HEK293 (cell line): Measurements from ENCODE around the gene CSNK1A1.
"Not testable (repeated sequence)": the region's sequence is repeated elsewhere in the genome, so short reads cannot be mapped to it uniquely, and the experiment has no call there.

Experiments used
- CTCF ChIA-PET: fragments of 350-600 bp; formaldehyde crosslinking; extraction: SDS; loops from one replicate; lab custom pipeline; 2021; ENCODE audit warnings: antibody characterized with exemption; lab: Yijun Ruan, JAX
- POLR2A ChIA-PET: fragments of 300-600 bp; formaldehyde crosslinking; extraction: SDS; loops from one replicate; lab custom pipeline; 2020; ENCODE audit warnings: antibody characterized with exemption, inconsistent platforms; lab: Yijun Ruan, JAX
- H3K27ac ChIP-seq: fragments of 200-500 bp; sonication (Bioruptor generic); 2 replicates; pipeline ENCODE4 v1.5.1; 2014; ENCODE audit warnings: low read depth, low read length, control low read depth, inconsistent platforms; ENCODE audit errors: extremely low read depth
- H3K36me3 ChIP-seq, 2 experiments: fragments of 200-500 bp in 1 of 2; sonication (Bioruptor generic) in 1 of 2; 1 replicate in 1 of 2; 2 replicates in 1 of 2; pipeline ENCODE4 v1.5.1; 2014 to 2017; ENCODE audit warnings: inconsistent platforms in 2 of 2, low read length in 2 of 2; ENCODE audit not compliant: control insufficient read depth in 2 of 2, insufficient read depth in 1 of 2
- H3K4me1 ChIP-seq: fragments of 200-500 bp; sonication (Bioruptor generic); 2 replicates; pipeline ENCODE4 v1.5.1; 2014; ENCODE audit warnings: mild to moderate bottlenecking, low read length, inconsistent platforms; ENCODE audit not compliant: control insufficient read depth, insufficient read depth
- H3K4me3 ChIP-seq: 2 replicates; pipeline ENCODE4 v1.5.1; 2011; ENCODE audit warnings: low read depth, mild to moderate bottlenecking, control low read depth, low read length, moderate library complexity
- H3K9me3 ChIP-seq: fragments of 200-500 bp; sonication (Bioruptor generic); 2 replicates; pipeline ENCODE4 v1.5.1; 2014; ENCODE audit warnings: low read depth, low read length, inconsistent platforms; ENCODE audit not compliant: control insufficient read depth, insufficient read depth
- PRDM1 ChIP-seq: fragments of 450-650 bp; formaldehyde crosslinking; IDR thresholded peaks from 2 replicates; pipeline ENCODE4; 2016; ENCODE audit warnings: missing biosample characterization, missing genetic modification characterization
- REPIN1 ChIP-seq: fragments of 450-650 bp; formaldehyde crosslinking; IDR thresholded peaks from 2 replicates; pipeline ENCODE4 v1.5.1; 2017; ENCODE audit warnings: missing biosample characterization, missing genetic modification characterization, low read depth
- ZNF133 ChIP-seq: fragments of 450-650 bp; formaldehyde crosslinking; IDR thresholded peaks from 2 replicates; pipeline ENCODE4 v1.5.1; 2016; ENCODE audit warnings: missing biosample characterization, missing genetic modification characterization
- ZNF560 ChIP-seq: fragments of 450-650 bp; formaldehyde crosslinking; IDR thresholded peaks from 2 replicates; pipeline ENCODE4 v1.5.1; 2017; ENCODE audit warnings: missing biosample characterization, missing genetic modification characterization, borderline replicate concordance
- ZNF654 ChIP-seq: fragments of 450-650 bp; formaldehyde crosslinking; IDR thresholded peaks from 2 replicates; pipeline ENCODE4 v1.5.1; 2016; ENCODE audit warnings: low read depth, missing biosample characterization, missing genetic modification characterization
- TF ChIP-seq, protein P1 (sequence below): fragments of 450-650 bp; formaldehyde crosslinking; IDR thresholded peaks from 2 replicates; pipeline ENCODE4 v1.5.1; 2016; ENCODE audit warnings: missing biosample characterization, missing genetic modification characterization
- TF ChIP-seq, protein P2 (sequence below): fragments of 450-650 bp; formaldehyde crosslinking; IDR thresholded peaks from 2 replicates; pipeline ENCODE4 v1.5.1; 2016; ENCODE audit warnings: missing biosample characterization, missing genetic modification characterization
- TF ChIP-seq, protein P3 (sequence below): fragments of 450-650 bp; formaldehyde crosslinking; IDR thresholded peaks from 2 replicates; pipeline ENCODE4 v1.5.1; 2017; ENCODE audit warnings: missing biosample characterization, missing genetic modification characterization
- TF ChIP-seq, protein P4 (sequence below): fragments of 450-650 bp; formaldehyde crosslinking; IDR thresholded peaks from 2 replicates; pipeline ENCODE4 v1.5.1; 2016; ENCODE audit warnings: missing biosample characterization, missing genetic modification characterization, low read depth

The CSNK1A1 gene

DNA sequence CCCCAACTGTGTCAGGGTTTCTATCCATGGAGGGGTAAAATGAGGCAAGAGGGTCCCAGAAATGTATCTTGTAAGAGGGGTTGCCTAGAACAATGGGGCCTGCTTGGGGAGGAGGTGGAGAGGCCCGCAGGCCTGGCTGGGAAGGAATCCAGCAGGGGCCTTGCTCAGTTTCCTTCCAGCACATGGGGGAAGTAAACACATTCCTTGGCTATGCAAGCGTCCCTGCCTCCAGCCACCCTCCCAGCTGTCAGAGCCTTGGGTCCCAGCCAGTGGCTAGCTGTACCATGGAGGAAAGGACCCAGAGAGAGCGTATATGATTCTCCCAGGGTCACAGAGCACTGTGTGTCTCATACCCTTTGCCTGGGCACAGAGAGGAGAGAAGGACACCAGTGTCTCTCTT, 101.0 kb downstream of the CSNK1A1 start (continued):
- TF ChIP-seq, protein P1, sequence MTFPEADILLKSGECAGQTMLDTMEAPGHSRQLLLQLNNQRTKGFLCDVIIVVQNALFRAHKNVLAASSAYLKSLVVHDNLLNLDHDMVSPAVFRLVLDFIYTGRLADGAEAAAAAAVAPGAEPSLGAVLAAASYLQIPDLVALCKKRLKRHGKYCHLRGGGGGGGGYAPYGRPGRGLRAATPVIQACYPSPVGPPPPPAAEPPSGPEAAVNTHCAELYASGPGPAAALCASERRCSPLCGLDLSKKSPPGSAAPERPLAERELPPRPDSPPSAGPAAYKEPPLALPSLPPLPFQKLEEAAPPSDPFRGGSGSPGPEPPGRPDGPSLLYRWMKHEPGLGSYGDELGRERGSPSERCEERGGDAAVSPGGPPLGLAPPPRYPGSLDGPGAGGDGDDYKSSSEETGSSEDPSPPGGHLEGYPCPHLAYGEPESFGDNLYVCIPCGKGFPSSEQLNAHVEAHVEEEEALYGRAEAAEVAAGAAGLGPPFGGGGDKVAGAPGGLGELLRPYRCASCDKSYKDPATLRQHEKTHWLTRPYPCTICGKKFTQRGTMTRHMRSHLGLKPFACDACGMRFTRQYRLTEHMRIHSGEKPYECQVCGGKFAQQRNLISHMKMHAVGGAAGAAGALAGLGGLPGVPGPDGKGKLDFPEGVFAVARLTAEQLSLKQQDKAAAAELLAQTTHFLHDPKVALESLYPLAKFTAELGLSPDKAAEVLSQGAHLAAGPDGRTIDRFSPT (tag by site-specific recombination) = no peak

DNA sequence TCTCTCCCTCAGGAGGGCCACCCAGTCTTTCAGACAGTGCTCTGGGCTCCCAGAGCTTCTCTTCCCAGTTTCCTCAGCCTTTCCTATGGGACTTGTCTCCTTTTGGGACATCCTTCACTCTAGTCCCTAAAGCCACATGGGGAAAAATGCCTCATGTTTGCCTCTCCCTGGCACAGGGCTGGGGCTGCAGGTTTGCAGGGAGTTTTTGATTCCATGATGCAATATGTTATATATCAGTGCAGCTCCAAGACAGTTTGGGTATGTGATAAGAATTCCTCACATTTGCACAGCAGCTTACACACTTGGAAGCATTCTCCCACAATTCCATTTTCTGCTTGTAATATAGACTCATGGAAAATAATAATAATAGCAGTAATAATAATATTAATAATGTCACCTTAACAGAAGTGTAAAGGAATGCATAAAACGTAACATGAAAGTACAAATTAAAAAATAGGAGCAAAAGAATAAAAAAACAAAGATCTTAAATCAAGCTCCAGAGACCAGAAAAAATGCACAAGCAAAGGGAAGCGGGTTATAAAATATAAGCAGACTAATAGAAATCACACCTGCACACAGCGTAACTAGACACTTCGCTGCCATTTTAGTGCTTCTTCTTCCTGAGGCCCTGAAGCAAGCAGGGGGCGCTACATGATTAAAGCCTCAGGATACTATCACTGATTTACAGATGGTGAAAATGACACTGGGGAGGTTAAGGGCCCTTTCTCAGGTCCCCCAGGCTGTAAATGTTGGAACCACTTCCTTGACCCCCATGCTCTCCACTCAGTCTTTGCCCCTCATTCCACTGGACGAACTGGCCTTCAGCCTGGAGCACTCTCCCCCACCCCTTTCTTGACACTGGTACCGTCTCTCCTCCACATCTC, 102.2 kb downstream of the CSNK1A1 start:
- POLR2A ChIA-PET = interaction anchor here (0.6 kb wide), 1 partner anchor 114 kb away, joined by 7 read pairs; no protein-coding TSS in a partner anchor
- Histone ChIP-seq H3K27ac (no peak overlapping the region), H3K4me3 (no peak overlapping the region), H3K36me3 (no peaks in the 10 kb centered on the region), H3K4me1 (no peaks in the 10 kb centered on the region), H3K9me3 (no peaks in the 10 kb centered on the region)
- TF ChIP-seq ZNF654 (tag by site-specific recombination) = peak; percentile 44
- TF ChIP-seq REPIN1 = peak; percentile 88; the same call in 1 of the 2 replicates
- no peak for TF ChIP-seq ZNF560 (tag by site-specific recombination)
- TF ChIP-seq, protein P2, sequence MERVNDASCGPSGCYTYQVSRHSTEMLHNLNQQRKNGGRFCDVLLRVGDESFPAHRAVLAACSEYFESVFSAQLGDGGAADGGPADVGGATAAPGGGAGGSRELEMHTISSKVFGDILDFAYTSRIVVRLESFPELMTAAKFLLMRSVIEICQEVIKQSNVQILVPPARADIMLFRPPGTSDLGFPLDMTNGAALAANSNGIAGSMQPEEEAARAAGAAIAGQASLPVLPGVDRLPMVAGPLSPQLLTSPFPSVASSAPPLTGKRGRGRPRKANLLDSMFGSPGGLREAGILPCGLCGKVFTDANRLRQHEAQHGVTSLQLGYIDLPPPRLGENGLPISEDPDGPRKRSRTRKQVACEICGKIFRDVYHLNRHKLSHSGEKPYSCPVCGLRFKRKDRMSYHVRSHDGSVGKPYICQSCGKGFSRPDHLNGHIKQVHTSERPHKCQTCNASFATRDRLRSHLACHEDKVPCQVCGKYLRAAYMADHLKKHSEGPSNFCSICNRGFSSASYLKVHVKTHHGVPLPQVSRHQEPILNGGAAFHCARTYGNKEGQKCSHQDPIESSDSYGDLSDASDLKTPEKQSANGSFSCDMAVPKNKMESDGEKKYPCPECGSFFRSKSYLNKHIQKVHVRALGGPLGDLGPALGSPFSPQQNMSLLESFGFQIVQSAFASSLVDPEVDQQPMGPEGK (tag by site-specific recombination) = peak; percentile 43; the same call in 1 of the 2 replicates
- CTCF ChIA-PET = interaction anchor here (0.6 to 10.0 kb wide), 8 partner anchors 17 to 326 kb away, joined by 3 to 103 read pairs (median 4); no protein-coding TSS in a partner anchor

DNA sequence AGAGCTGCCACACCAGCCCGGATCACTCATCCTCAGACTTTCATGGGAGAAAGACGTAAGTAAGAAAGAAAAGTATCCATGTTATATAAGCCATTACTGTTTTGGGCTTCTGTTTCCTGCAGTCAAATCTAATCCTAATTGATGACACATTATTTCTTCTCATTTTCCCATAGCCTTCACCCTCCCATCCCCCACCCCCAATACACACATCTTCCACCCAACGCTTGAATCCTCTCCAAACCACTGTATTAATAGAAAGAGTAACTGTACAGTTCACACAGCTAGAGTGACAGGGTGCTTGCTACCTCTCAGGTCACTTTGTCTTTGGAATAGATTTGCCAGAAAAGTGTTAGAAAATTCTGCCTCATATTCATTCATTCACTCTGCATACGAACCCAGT, 102.8 kb downstream of the CSNK1A1 start:
- ChIA-PET POLR2A (interaction anchor here (0.6 kb wide), 1 partner anchor 115 kb away, joined by 7 read pairs; no protein-coding TSS in a partner anchor), CTCF (interaction anchor here (0.6 to 10.0 kb wide), 9 partner anchors 9 to 327 kb away, joined by 3 to 103 read pairs (median 4); no protein-coding TSS in a partner anchor)
- Histone ChIP-seq H3K36me3 (no peaks in the 10 kb centered on the region), H3K9me3 (no peaks in the 10 kb centered on the region), H3K4me1 (no peaks in the 10 kb centered on the region), H3K27ac (no peak overlapping the region), H3K4me3 (no peak overlapping the region)
- TF ChIP-seq ZNF133 (tag by site-specific recombination) = no peak
- TF ChIP-seq, protein P3, sequence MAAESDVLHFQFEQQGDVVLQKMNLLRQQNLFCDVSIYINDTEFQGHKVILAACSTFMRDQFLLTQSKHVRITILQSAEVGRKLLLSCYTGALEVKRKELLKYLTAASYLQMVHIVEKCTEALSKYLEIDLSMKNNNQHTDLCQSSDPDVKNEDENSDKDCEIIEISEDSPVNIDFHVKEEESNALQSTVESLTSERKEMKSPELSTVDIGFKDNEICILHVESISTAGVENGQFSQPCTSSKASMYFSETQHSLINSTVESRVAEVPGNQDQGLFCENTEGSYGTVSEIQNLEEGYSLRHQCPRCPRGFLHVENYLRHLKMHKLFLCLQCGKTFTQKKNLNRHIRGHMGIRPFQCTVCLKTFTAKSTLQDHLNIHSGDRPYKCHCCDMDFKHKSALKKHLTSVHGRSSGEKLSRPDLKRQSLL (tag by site-specific recombination) = no peak

DNA sequence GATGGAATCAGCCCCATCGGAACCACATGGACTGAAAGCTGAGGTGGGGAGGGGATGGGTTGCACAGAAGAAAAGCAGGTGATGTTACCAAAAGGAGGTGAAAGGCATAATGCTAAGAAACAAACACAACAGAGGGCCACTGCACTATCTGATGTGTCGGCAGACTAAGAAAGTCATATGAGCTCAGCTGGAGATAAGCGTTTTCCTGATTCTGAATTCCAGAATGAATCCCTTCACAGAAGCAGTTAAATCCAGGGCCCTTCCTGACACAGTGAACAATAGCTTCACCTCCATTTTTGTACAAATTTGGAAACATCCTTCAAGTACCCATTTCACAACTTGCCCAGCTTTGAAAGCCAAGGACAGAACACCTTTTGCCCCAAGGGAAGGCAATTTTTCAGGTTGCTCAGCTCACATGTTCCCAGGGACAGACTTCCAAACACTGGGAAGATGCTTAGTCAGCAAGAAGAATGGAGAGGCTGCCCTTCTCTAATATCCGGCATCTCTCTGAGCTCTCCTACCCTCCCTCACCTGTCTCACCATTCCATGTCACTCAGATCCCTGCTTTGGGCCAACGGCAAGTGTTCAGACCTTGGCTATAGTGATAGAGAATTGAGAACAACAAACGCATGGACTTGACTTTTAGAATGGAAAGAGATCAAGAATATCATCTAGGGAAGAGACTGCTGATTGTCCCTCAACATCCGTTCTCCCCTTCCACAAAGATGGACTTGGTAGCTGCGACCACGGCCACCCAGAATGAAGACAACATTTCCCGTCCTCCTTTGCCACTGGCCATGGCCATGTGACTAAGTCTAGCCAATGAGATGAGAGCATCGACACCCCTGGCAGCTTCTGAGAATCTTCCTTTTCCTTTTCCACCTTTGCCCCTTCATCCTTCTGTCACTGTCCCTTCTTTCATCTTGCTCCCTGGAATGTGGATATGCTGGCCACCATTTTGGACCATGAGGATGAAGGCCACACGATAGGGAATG, 103.6 kb downstream of the CSNK1A1 start:
- POLR2A ChIA-PET = interaction anchor here (3.9 kb wide), 1 partner anchor 102 kb away, joined by 33 read pairs; the partner anchor contains the start of gene CSNK1A1
- Histone ChIP-seq H3K4me3 (no peak overlapping the region), H3K9me3 (no peaks in the 10 kb centered on the region), H3K36me3 (no peaks in the 10 kb centered on the region), H3K27ac (no peak overlapping the region), H3K4me1 (no peaks in the 10 kb centered on the region)
- CTCF ChIA-PET = interaction anchor here (0.5 to 10.0 kb wide), 10 partner anchors 8 to 171 kb away, joined by 3 to 103 read pairs (median 6); no protein-coding TSS in a partner anchor
- TF ChIP-seq, protein P4, sequence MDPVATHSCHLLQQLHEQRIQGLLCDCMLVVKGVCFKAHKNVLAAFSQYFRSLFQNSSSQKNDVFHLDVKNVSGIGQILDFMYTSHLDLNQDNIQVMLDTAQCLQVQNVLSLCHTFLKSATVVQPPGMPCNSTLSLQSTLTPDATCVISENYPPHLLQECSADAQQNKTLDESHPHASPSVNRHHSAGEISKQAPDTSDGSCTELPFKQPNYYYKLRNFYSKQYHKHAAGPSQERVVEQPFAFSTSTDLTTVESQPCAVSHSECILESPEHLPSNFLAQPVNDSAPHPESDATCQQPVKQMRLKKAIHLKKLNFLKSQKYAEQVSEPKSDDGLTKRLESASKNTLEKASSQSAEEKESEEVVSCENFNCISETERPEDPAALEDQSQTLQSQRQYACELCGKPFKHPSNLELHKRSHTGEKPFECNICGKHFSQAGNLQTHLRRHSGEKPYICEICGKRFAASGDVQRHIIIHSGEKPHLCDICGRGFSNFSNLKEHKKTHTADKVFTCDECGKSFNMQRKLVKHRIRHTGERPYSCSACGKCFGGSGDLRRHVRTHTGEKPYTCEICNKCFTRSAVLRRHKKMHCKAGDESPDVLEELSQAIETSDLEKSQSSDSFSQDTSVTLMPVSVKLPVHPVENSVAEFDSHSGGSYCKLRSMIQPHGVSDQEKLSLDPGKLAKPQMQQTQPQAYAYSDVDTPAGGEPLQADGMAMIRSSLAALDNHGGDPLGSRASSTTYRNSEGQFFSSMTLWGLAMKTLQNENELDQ (tag by site-specific recombination) = no peak
- TF ChIP-seq PRDM1 (tag by site-specific recombination) = 0 out of 2 replicates have a peak, but pooled peaks have one; percentile 43

DNA sequence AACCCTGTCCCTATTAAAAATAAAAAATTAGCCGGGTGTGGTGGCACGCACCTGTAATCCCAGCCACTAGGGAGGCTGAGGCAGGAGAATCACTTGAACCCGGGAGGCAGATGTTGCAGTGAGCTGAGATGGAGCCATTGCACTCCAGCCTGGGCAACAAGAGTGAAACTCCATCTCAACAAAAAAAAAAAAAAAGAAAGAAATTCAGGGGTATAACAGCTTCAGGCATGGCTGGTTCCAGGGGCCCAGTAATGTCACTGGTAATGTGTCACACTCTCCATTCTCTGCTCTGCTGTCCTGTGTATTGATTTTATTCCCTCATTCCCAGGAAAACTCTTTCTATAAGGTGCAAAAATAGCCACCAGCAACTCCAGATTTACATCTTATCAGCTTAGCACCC, 104.4 kb downstream of the CSNK1A1 start:
- H3K4me1 ChIP-seq, H3K27ac ChIP-seq, H3K9me3 ChIP-seq, H3K36me3 ChIP-seq, H3K4me3 ChIP-seq: not testable (repeated sequence)
- CTCF ChIA-PET = interaction anchor here (0.5 to 10.0 kb wide), 12 partner anchors 9 to 172 kb away, joined by 3 to 103 read pairs (median 4); no protein-coding TSS in a partner anchor
- POLR2A ChIA-PET = interaction anchor here (3.9 kb wide), 1 partner anchor 103 kb away, joined by 33 read pairs; the partner anchor contains the start of gene CSNK1A1
